Neutrophil (primary cell): Measurements from ENCODE around the gene KIAA0825.

Experiments used
- H3K27ac ChIP-seq: fragments of 200-600 bp; sonication (generic); 2 replicates; pipeline ENCODE4 v1.5.1; 2016; ENCODE audit warnings: mild to moderate bottlenecking, moderate library complexity
- H3K27me3 ChIP-seq: fragments of 200-600 bp; sonication (generic); 2 replicates; pipeline ENCODE4 v1.6.0; 2016; ENCODE audit warnings: mild to moderate bottlenecking
- H3K36me3 ChIP-seq: fragments of 200-600 bp; sonication (generic); 2 replicates; pipeline ENCODE4 v1.5.1; 2017
- H3K4me1 ChIP-seq, 2 experiments: fragments of 200-600 bp in 1 of 2; sonication (generic) in 1 of 2; 1 replicate in 1 of 2; 2 replicates in 1 of 2; pipeline versions ENCODE4 v1.5.1 to v1.6.1; 2013 to 2016; ENCODE audit warnings: low read depth in 1 of 2, low read length in 1 of 2, mild to moderate bottlenecking in 1 of 2, moderate library complexity in 1 of 2; ENCODE audit not compliant: control insufficient read depth in 1 of 2, insufficient read depth in 1 of 2
- H3K4me3 ChIP-seq, 2 experiments: fragments of 200-600 bp in 1 of 2; sonication (generic) in 1 of 2; 1 replicate in 1 of 2; 2 replicates in 1 of 2; pipeline ENCODE4 v1.5.1; 2013 to 2016; ENCODE audit warnings: low read depth in 1 of 2, low read length in 1 of 2, mild to moderate bottlenecking in 1 of 2, moderate library complexity in 1 of 2
- H3K9me3 ChIP-seq: fragments of 200-600 bp; sonication (generic); 2 replicates; pipeline ENCODE4 v1.5.1; 2016
- TF ChIP-seq, protein P1 (sequence below): fragments of 200-600 bp; sonication (generic); IDR thresholded peaks from 2 replicates; pipeline ENCODE4 v1.5.1; 2016; ENCODE audit warnings: antibody characterized with exemption

The KIAA0825 gene

DNA sequence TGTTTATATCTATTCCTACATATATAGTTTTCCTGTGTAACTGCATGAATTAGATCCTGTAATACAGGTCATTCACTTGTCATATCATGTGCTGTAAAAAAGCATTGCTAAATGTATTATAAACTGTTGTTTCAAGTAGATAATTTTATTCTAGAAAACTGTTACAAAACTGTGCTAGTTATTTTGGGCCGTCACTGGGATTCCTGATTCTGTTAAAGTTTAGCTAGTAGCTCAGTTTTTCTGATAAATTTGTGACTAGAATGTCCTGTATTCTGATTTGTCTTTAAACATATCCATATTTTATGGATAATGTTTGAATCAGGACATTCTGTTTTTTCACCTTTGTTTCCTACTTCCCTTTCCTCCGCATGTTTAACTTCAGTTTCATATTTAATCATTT, 5.5 kb upstream of the KIAA0825 start:
- Histone ChIP-seq H3K4me3 (no peak overlapping the region), H3K36me3 (no peaks in the 10 kb centered on the region), H3K4me1 (peaks cover 11 to 12% of the 10 kb centered on the region in 2 experiments), H3K27ac (no peak overlapping the region), H3K9me3 (no peaks in the 10 kb centered on the region), H3K27me3 (no peaks in the 10 kb centered on the region)
- TF ChIP-seq, protein P1, sequence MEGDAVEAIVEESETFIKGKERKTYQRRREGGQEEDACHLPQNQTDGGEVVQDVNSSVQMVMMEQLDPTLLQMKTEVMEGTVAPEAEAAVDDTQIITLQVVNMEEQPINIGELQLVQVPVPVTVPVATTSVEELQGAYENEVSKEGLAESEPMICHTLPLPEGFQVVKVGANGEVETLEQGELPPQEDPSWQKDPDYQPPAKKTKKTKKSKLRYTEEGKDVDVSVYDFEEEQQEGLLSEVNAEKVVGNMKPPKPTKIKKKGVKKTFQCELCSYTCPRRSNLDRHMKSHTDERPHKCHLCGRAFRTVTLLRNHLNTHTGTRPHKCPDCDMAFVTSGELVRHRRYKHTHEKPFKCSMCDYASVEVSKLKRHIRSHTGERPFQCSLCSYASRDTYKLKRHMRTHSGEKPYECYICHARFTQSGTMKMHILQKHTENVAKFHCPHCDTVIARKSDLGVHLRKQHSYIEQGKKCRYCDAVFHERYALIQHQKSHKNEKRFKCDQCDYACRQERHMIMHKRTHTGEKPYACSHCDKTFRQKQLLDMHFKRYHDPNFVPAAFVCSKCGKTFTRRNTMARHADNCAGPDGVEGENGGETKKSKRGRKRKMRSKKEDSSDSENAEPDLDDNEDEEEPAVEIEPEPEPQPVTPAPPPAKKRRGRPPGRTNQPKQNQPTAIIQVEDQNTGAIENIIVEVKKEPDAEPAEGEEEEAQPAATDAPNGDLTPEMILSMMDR: no peak

DNA sequence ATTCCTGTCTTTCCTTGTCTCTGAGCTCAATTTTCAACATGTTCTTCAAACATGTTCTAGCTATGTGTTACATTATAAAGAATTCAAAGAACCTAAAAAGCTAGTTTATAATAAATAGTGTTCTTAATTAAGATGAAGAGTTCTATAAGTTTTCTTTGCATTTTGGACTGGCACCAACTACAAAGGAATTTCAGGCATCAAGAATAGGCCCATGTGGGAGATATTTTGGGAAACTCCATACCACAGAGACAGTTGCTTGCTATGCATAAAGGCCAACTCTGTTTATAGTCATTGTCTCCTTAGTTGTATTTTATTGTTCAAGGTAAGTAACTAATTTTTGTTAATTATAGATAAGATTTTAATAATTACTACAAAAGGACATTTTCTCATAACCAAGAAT, 4.6 kb upstream of the KIAA0825 start:
- TF ChIP-seq, protein P1: no peak
- no peak overlapping the region for H3K27ac ChIP-seq
- no peak overlapping the region for H3K4me3 ChIP-seq
- no peaks in the 10 kb centered on the region for H3K36me3 ChIP-seq
- peaks cover 14 to 15% of the 10 kb centered on the region in 2 experiments for H3K4me1 ChIP-seq
- H3K9me3 ChIP-seq: no peaks in the 10 kb centered on the region
- H3K27me3 ChIP-seq: no peaks in the 10 kb centered on the region

DNA sequence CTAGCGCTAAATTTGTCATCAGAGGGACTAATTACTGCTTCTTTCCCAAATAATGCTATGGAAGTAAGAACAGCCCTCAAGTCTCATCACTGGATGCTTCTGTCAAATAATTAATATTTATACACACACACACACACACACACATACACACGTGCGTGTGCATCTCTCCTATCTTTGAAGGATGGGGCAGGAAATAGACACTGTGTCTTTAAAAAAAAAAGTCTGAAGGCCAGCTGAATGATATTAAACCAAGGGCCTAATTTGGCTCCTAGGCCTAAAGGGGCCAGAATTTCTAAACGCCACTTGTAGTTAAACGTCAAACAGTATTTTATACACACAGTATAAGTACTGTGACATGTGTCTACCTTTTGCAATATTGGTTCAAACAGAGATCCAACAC, 3.4 kb upstream of the KIAA0825 start:
- H3K4me1 ChIP-seq: peaks cover 26% of the 10 kb centered on the region in 2 experiments
- H3K4me3 ChIP-seq: no peak overlapping the region
- H3K36me3 ChIP-seq: no peaks in the 10 kb centered on the region
- no peak overlapping the region for H3K27ac ChIP-seq
- no peaks in the 10 kb centered on the region for H3K27me3 ChIP-seq
- TF ChIP-seq, protein P1: no peak
- no peaks in the 10 kb centered on the region for H3K9me3 ChIP-seq

GRCh38 chr5:94620256-94620655, 1.9 kb upstream of the KIAA0825 start:
- H3K9me3 ChIP-seq: no peaks in the 10 kb centered on the region

DNA sequence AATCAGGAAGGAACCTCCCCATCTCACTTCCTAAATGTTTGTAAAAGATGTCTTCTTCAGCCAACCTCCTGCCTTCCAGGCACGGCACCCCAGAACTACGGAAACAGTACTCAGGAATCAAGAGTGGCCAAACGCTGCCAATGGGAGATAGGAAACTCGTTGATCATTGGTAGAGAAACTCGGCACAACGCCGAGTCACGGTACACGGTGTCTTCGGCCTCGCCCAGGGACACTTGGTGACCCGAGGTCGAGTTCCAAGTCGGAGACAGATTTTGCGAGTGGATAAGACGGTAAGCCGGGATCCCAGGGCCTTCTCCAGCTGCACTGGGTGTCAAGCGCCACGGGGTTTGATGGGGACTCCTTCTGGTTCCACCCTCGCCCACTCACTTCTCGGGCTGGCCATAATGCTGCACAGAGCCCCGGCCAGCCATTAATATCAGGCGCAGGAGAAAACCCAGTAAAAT, 343 bp downstream of the KIAA0825 start:
- Histone ChIP-seq H3K4me1 (peaks cover 31% of the 10 kb centered on the region in 2 experiments), H3K27me3 (no peaks in the 10 kb centered on the region), H3K9me3 (no peaks in the 10 kb centered on the region), H3K27ac (peak overlapping the region; percentile 87), H3K36me3 (no peaks in the 10 kb centered on the region), H3K4me3 (peak overlapping the region; percentile 91 to 95)
- TF ChIP-seq, protein P1: no peak

More at GRCh38 chr5:94620256-94620655, 1.9 kb upstream of the KIAA0825 start:
- Histone ChIP-seq H3K36me3 (no peaks in the 10 kb centered on the region), H3K27me3 (no peaks in the 10 kb centered on the region), H3K4me3 (no peak overlapping the region), H3K27ac (no peak overlapping the region), H3K4me1 (peaks cover 31% of the 10 kb centered on the region in 2 experiments)
- TF ChIP-seq, protein P1: no peak

GRCh38 chr5:94615862-94616261, 2.5 kb downstream of the KIAA0825 start:
- H3K4me1 ChIP-seq: peaks cover 31 to 40% of the 10 kb centered on the region in 2 experiments
- H3K4me3 ChIP-seq: no peak overlapping the region
- H3K9me3 ChIP-seq: no peaks in the 10 kb centered on the region
- H3K36me3 ChIP-seq: no peaks in the 10 kb centered on the region
- H3K27ac ChIP-seq: no peak overlapping the region
- H3K27me3 ChIP-seq: no peaks in the 10 kb centered on the region
- TF ChIP-seq, protein P1: no peak
